ENCODE data around the gene ADSS1.

Gene ADSS1

GRCh38 chr14:104784846-104785707 is 61.0 kb downstream of the ADSS1 start:
- DNase-seq = no peak

GRCh38 chr14:104785708-104786080 is 61.7 kb downstream of the ADSS1 start:
- DNase-seq = no peak

GRCh38 chr14:104786091-104786586 is 62.1 kb downstream of the ADSS1 start:
- DNase-seq = no peak

GRCh38 chr14:104786726-104787675 is 63.0 kb downstream of the ADSS1 start:
- DNase-seq = no peak

- no peak for DNase-seq
These were observed 63.7 kb downstream of the ADSS1 start for GRCh38 chr14:104787736-104788135.

GRCh38 chr14:104788161-104788818 is 64.3 kb downstream of the ADSS1 start:
- no peak for DNase-seq

GRCh38 chr14:104788873-104789663 is 65.0 kb downstream of the ADSS1 start:
- DNase-seq = no peak

- no peak for DNase-seq
These were observed 66.0 kb downstream of the ADSS1 start for GRCh38 chr14:104789752-104790743.

- DNase-seq = no peak
These were observed 67.4 kb downstream of the ADSS1 start for GRCh38 chr14:104791425-104791824.

GRCh38 chr14:104792101-104792884 is 68.3 kb downstream of the ADSS1 start:
- no peak for DNase-seq

GRCh38 chr14:104792945-104793702 is 69.1 kb downstream of the ADSS1 start:
- no peak for DNase-seq

GRCh38 chr14:104793703-104793959 is 69.6 kb downstream of the ADSS1 start:
- DNase-seq = no peak

- no peak for DNase-seq
These were observed 70.1 kb downstream of the ADSS1 start for GRCh38 chr14:104794099-104794498.

- no peak for DNase-seq
These were observed 70.6 kb downstream of the ADSS1 start for GRCh38 chr14:104794631-104794992.

- no peak for DNase-seq
These were observed 71.2 kb downstream of the ADSS1 start, which contains the start of gene AKT1 for GRCh38 chr14:104794993-104795780. Gene AKT1, minus strand, starts transcription at chr14:104795748. Its CDS starts 3,105 bp downstream, at chr14:104792643.

- DNase-seq = peak in 1 of 2 donors; percentile 26
These were observed 72.0 kb downstream of the ADSS1 start for GRCh38 chr14:104795781-104796686.

GRCh38 chr14:104796687-104797081 is 72.7 kb downstream of the ADSS1 start:
- no peak for DNase-seq

Measured in bone marrow (tissue), 2 donors.